GDM1 (cell line): ENCODE measurements around the gene CSNK2A1.
"Not testable (repeated sequence)": the region's sequence is repeated elsewhere in the genome, so short reads cannot be mapped to it uniquely, and the experiment has no call there.

ENCODE experiments used
- DNase-seq: peaks from one replicate; lab custom pipeline; 2025; lab: John Stamatoyannopoulos, UW

Gene CSNK2A1

GRCh38 chr20:543369-544152 is at the start of gene CSNK2A1:
Gene CSNK2A1, minus strand, starts transcription at chr20:543790. Its CDS starts 35,239 bp downstream, at chr20:508551.
- peak; percentile 94 for DNase-seq

GRCh38 chr20:592506-592905 is 48.9 kb upstream of the CSNK2A1 start:
- no peak for DNase-seq

GRCh38 chr20:591941-592340 is 48.4 kb upstream of the CSNK2A1 start:
- no peak for DNase-seq

GRCh38 chr20:588932-589672 is 45.5 kb upstream of the CSNK2A1 start:
- DNase-seq, result no peak

GRCh38 chr20:588476-588875 is 44.9 kb upstream of the CSNK2A1 start:
- DNase-seq, result no peak

GRCh38 chr20:584971-585301 is 41.3 kb upstream of the CSNK2A1 start:
- no peak for DNase-seq

GRCh38 chr20:584161-584970 is 40.8 kb upstream of the CSNK2A1 start:
- no peak for DNase-seq

GRCh38 chr20:582204-582603 is 38.6 kb upstream of the CSNK2A1 start:
- no peak for DNase-seq

- not testable (repeated sequence) for DNase-seq
These were observed 35.5 kb upstream of the CSNK2A1 start for GRCh38 chr20:578940-579690.

- no peak for DNase-seq
These were observed 33.7 kb upstream of the CSNK2A1 start for GRCh38 chr20:577167-577791.

GRCh38 chr20:576156-576555 is 32.6 kb upstream of the CSNK2A1 start:
- no peak for DNase-seq

- no peak for DNase-seq
These were observed 31.6 kb upstream of the CSNK2A1 start for GRCh38 chr20:575230-575629.

- no peak for DNase-seq
These were observed 30.8 kb upstream of the CSNK2A1 start for GRCh38 chr20:574297-574942.

GRCh38 chr20:573414-574296 is 30.1 kb upstream of the CSNK2A1 start:
- DNase-seq, result no peak

- DNase-seq, result no peak
These were observed 29.1 kb upstream of the CSNK2A1 start for GRCh38 chr20:572727-573126.

- no peak for DNase-seq
These were observed 28.3 kb upstream of the CSNK2A1 start for GRCh38 chr20:571754-572441.

GRCh38 chr20:568673-569415 is 25.3 kb upstream of the CSNK2A1 start:
- no peak for DNase-seq

- no peak for DNase-seq
These were observed 24.6 kb upstream of the CSNK2A1 start for GRCh38 chr20:568097-568652.
